CD4-positive, alpha-beta T cell treated with Interleukin-10 for 1 hour (primary cell): ENCODE results near the gene BPI.
"Not testable (repeated sequence)": the region's sequence is repeated elsewhere in the genome, so short reads cannot be mapped to it uniquely, and the experiment has no call there.

Source experiments
- DNase-seq: peaks from one replicate; pipeline ENCODE4 v3.0.0-alpha.2; 2020

The BPI gene

DNA sequence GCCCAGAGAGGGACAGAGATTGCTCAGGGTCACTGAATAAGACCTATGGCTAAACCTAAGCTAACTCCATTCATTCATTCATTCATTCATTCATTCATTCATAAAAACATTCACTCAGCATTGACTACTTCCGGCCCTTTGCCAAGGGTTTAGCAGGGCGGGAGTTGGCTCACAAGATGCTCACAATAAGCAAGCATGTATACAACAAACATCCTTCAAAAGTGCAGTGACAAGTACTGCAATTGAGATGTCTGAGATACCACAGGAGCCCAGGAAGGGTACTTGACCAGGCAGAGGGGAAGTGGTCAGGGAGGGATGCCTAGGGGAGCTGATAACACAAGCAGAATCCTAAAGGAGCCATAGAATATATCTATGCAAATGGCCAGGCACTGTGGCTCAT, 25.2 kb upstream of the BPI start:
- no peak for DNase-seq

DNA sequence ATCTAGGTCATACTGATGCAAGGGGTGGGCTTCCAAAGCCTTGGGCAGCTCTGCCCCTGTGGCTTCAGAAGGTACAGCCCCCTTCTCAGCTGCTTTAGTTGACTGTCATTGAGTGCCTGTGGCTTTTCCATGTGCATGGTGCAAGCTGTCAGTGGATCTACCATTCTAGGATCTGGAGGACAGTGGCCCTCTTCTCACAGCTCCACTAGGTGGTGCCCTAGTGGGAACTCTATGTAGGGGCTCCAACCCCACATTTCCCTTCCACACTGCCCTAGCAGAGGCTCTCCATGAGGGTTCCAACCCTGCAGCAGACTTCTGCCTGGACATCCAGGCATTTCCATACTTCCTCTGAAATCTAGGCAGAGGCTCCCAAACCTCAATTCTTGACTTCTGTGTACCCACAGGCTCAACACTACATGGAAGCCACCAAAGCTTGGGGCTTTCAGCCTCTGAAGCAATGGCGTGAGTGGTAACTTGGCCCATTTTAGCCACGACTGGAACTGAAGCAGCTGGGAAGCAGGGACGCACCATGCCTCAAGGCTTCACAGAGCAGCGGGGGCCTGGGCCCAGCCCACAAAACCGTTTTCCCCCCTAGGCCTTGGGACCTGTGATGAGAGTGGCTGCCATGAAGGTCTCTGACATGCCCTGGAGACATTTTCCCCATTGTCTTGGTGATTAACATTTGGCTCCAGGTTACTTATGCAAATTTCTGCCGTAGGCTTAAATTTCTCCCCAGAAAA, 22.6 kb upstream of the BPI start:
- DNase-seq: not testable (repeated sequence)

DNA sequence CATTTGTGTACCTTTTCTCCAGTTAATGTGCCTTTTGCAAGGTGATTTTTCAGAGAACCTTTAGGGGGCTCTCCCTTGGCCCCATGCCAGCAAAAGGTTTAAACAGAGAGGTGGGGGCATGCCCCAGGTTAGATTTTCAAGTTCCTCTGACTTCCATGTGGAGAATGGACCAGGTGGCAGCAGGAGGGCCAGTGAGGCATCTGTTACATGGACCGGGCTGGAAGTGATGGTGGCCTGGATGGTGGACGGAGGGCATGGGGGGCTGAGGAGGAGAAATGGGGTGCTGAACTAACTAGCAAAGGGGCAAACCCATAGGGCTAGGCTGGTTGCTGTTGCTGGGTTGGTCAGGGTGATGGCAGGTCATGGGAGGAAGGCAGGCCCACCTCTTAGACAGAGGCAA, 20.7 kb upstream of the BPI start:
- no peak for DNase-seq

DNA sequence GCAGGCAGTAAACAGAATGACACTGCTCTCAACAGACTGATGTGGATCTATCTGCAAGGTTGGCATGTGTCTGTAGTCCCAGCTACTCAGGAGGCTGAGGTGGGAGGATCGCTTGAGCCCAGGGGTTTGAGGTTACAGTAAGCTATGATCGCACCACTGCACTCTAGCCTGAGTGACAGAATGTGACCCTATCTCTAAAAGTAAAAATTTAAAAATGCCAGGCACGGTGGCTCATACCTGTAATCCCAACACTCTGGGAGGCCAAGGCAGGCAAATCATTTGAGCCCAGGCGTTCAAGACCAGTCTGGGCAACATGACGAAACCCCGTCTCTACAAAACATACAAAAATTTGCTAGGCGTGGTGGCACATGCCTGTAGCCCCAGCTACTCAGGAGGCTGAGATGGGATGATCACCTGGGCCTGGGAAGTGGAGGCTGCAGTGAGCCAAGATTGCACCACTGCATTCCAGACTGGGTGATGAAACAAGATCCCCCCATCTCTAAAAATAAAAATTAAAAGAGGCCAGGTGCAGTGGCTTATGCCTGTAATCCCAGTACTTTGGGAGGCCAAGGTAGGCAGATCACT, 19.8 kb upstream of the BPI start:
- DNase-seq: not testable (repeated sequence)

DNA sequence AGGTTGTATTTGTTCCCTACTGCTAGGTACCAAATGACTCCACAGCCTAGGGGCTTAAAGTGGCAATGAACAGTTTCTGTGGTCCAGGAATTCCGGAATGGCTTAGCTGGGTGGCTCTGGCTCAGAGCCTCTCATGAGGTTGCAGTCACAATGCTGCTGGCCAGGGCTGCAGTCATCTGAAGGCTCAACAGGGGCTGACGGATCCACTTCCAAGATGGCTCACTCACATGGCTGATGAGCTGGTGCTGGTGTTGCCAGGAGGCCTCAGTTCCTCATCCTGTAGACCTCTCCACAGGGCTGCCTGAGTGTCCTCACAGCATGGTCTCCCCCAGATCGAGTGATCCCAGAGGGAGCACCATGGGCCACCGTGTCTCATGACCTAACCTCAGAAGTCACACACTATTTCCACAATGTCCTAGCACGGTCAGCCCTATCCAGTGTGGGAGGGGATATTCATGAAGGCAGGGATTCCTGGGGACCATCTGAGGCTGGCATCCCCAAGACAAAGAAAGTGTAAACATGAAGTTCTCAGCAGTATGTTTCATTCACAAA, 19.0 kb upstream of the BPI start:
- no peak for DNase-seq

DNA sequence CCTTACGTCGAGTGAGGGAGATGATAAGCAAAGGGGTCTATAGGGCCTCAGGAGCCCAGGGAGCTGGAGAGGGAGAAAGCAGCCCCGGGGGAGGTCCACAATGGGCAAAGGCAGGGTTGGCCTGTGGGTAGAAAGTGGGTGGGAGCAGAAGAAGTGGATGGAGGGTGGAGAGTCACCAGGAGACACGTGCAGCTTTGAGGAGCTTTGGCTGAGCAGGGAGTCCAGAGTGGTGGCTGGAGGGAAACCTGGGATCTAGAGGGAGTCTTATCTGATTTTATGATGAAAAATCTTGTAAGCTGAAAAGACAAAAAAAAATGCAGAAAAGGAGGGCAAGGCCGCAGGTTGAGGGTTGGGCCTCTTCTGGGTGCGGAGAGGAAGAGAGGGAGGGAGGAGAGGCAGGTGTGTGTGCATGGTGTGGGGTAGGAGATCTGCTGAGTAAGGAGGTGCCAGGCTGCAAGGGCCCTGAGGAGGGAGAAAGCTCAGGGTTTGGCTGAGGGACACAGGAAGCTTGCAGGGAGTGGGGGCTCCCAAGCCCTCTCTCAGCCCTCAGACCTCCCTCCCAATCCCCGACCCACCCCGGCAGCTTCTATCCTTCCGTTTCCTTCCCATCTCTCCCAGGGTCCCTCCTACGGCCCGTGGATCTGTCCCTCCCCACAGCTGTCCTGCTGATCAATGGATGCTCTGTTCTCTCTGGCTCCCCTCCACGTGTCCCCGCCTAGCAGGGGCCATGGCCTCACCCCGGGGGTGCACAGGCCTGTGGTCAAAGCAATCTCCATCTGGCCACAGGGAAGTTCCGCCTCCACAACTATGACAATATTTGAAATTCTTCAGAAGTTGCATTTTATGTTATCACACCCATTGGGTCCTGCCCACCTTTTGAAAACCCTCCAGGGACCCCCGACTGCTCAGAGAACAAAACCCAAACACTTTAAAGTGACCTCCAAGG, 17.1 kb upstream of the BPI start:
- no peak for DNase-seq

DNA sequence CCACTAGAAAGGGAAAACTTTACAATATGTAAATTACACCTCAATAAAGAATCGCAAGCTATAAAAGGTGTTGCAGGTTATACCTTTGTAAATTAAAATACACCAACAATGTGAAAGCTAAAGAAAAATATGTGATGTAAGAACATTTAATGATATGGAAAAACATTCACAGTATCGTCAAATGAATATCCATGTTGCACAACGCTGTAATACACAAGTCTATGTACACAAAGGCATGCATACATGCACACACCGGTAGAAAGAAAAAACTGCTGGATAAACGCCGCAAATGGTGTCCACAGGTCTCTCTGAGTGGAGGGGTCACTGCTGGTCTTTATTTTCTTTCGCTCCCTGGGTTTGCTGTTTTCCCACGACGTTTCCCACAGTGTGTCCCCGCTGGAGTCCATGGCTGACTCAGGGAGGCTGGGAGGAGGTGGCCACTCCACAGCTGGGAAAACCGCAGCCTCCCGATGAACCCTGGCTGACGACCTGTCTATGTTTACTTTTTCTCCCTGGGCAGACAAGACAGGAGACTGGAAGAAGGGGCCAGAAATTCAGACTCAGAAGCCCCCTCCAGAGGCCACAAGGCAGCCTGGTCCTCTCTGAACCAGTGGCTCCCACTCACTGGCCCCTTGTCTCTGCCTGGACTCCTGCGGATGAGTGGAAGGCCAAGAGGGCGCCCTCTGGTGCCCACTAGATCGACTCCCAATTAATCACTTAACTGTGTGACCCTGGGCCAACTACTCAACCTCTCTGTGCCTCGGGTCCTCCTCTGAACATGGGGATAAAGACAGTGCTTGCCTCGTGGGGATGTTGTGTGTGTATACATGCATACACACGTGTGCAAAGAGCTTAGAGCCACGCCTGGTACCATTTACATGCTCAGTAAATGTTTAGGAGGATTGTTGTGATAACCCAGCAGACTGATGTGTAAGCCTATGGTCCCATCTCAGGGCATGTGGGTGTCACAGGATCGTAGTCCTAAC, 12.8 kb upstream of the BPI start:
- DNase-seq: no peak

DNA sequence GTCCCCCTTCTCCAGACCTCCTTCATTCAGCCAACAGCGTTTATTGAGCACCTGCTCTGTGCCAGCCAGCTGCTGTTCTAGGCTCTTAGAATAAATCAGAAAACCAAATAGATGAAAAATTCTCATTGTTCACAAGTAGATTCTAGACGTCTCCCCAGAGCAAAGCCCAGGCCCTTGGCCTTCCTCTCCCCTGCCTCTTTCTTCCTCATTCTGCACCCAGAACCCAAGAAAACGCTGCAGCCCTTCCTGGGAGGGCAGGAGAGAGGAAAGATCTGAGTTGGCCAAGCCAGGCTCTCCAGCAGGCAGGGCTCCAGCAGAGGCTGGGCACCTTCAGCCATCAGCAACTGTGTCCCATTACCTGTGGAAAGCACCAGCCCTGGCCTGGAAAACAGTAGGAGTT, 12.0 kb upstream of the BPI start:
- DNase-seq: no peak

DNA sequence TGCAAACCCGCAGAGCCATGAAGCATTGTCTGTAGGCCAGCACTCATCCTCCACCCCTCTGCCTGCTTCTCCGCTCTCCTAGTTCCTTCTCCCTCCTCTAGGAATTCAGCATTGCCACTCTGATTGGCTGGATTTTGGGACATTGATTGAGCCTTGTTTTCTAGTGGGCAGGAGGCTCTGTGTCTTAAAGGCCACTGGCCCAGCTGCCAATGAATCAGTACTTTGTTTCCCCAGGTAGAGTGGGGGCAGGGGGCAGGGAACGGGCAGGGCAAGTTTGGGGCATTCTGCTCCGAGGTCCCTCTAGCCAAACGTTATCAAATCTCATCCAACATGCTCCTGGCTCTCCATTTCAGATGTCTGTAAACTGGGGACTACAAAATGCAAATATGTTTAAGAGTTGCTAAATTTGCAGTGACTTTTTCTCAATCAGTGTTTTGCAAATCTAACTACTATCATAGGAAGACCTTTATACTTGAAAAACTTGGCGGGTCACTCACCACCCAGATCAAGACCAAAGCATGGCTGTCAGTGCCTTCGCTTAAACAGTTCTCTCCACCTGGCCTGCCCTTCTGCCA, 10.4 kb upstream of the BPI start:
- DNase-seq: no peak

DNA sequence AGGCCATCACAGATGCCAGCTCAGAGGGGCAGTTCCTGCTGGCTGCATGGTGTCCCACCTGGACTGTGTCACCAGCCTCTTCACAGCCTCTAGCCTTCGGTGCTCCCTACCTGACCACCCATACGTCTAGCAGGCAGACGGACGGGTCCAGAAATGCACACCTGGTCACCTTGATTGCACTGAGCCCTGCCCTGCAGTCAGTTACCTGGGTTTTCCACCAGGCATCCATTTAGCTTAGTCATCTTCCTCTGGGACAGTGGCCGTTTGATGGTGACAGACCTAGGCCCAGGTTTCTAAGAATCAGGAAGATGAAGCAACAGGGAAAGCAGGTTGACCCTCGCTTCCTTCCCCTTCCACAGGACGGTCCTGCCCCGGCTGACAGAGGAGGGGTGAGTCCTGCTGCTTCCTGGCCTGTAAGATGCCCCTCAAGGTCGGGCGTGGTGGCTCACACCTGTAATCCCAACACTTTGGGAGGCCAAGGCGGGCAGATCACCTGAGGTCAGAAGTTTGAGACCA, 9.8 kb upstream of the BPI start:
- no peak for DNase-seq

DNA sequence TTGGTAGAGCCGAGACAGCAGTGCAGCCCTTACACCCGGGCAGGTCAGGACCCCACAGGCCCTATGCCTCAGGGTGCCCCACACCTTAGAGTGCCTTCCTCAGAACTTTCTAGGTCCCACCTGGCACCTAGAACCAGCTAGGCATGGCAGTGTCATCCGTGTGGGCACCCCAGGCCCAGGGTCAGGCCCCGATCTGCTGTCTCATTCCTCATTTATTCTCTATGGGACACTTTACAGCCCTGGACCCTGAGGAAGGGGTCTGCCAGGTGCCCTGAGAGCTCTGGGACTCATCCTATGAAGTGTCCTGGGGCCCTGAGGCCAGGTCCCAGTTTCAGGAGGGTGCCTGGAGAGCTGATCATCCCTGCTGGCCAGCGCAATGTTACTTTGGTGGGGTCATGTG, 8.1 kb upstream of the BPI start:
- DNase-seq: no peak

DNA sequence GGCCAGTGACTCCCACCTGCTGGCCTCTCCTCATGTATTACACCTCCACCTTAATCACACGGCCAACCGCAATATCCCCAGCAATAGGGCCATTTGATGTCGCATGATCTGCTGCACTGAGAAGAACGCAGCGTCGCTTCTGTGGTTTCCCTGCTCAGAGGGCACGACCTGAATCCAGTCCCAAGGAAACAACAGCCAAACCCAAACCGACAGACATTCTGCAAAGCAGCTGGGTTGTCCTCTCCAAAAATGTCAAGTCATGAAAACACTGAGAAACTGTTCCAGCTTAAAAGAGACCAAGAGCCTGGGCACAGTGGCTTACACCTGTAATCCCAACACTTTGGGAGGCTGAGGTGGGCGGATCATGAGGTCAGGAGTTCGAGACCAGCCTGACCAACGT, 7.5 kb upstream of the BPI start:
- no peak for DNase-seq

DNA sequence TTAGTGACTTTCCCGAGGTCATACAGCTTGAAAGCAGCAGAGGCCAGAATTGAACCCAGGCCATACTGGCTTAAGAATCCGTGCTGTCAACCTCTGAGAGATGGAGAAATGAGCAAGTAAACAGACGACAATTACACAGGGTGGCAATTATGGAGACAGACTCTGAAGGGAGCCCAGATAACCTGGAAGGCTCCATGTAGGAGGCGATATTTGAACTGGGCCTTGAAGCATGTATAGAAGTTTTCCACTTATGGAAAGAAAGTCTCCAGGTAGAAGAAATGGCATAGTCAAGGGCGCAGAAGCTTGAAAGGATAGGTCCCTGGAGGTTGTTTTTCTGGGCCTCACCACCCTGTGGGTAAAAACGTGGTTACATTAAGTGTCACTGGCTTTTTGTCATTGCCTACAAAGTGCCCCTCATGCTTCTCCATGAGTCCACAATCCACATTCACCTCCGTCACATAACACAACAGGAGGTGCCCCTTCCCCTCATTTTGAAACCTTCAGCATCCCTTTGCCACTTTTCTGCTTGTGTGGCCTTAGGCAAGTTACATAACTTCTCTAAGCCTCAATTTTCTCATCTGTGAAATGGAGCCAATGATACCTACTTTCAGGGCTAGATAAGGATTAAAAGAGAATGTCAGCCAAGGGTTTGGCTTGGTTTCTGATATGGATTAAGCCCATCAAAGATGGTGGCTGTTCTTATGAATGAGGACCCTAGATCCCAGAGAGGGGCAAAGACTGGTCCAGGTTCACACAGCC, 5.9 kb upstream of the BPI start:
- no peak for DNase-seq

DNA sequence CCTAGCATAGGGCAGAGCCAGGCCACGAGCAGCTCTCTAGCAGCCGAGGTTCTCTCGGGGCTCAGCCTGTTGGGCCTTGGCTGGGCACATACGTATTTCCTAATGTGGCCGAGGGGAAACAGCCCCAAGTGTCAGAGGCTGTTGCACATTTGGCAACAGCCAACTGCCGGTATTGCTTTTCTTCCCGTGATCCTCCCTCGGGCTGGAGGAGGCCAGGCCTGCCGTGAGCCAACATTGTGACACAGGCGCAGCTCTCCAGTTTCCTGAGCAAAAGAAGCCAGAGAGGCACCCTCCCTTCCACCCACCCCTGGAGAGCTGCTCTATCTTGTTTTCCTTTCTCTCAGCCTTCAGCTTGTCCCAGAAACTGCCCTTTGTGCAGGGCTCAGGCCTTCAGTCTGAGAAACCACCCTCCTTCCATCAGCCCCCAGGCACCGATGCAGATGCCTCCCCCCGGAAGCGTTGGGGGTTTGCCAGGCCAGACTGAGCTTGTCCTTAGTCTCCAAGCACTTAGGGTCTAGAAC, 5.1 kb upstream of the BPI start:
- DNase-seq: no peak

DNA sequence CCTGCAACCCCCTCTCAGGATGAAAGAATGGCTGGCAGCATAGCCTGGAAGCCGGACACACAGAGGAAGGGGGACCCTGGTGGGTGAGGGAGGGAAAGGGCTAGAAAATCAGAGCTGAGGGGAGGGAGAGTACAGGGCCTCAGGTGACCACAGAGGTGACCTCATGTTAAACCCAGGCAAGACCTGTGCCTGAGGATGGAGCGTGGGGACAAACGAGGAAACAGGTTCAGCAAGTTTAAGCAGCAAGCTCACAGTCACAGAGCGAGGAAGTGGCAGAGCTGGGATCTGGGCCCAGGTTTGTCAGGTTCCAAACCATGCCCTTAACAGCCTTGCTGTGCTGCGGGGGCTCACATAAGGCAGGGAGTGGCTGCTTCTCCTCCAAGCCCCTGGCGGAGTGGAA, 4.0 kb upstream of the BPI start:
- DNase-seq: no peak

DNA sequence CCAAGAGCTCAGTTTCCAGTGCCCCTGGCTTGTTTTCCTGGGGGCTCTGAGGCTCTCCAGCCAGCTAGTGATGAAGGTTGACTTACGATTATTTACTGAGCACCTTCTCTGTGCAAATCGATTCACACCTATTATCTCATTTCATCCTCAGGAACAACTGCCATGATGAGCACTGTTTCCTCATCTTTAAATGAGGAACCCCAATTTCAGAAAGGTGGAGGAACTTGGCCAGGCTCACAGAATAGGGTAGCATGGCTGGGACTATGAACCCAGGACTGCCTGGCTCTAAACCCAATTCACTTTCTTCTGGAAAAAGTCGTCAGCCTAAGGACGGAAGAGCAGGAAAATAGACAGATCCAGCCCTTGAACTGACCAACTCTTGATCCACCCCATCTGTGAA, 3.5 kb upstream of the BPI start:
- no peak for DNase-seq

DNA sequence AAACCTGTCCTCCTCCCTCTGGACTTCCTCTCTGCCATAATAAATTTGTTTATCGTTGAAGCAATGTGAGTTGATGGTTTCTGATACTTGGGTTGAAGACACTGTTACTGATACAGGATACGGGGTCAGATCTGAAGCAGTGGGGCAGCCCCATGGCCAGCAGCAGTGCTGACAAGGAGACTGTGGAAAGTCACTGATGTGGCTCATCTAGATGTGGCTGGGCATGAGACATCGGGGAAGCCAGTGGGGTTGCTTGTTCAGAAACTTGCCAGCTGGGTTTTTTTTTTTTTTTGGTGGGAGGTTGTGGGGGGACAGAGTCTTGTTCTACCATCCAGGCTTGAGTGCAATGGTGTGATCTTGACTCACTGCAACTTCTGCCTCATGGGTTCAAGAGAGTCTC, 2.6 kb upstream of the BPI start:
- DNase-seq: no peak

DNA sequence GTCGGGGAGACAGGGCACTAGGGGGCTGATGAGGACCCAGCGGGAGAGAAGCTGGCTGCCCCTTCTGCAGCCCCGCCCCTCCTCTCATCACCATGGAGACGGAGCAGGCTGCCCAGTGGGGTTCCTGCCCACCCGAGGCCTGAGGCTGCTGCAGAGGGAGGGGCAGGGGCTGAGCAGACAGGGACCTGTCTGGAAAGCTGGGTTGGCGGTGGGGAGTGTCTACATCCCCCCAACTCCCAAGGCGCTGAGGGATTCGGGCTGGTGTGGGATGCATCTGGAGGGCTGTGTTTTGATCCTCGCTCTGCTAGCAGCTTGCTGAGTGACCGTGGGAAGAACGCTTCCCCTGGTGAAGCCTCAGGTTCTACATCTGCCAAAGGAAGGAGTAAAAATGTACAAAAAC, 1.2 kb upstream of the BPI start:
- no peak for DNase-seq

DNA sequence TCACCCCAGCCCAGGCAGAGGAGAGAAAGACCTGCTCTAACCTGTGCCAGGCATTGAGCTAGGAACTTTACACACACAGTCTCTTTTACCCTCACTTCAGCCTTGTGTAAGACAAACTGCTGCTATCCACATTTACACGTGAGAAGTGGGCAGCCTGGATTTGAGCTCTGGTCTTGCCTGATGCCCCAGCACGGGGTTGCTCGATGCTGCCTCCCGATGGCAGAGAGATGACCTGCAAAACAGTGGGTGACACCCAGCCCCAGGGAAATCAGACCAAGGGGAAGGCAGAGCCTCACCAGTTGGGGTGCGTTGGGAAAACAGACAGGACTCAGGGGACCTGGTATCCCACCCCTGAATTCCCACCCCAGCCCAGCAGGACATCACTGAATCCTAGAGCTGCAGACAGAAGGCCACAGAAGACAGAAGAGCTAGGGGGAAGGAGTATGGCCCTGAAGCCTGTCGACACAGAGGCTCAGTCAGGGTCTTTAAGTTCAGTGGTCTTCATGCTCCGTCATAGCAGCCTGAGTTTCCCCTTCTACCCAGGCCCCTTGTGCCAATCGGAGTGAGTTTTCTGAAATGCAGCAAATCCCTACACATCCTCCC, 990 bp downstream of the BPI start:
- no peak for DNase-seq

DNA sequence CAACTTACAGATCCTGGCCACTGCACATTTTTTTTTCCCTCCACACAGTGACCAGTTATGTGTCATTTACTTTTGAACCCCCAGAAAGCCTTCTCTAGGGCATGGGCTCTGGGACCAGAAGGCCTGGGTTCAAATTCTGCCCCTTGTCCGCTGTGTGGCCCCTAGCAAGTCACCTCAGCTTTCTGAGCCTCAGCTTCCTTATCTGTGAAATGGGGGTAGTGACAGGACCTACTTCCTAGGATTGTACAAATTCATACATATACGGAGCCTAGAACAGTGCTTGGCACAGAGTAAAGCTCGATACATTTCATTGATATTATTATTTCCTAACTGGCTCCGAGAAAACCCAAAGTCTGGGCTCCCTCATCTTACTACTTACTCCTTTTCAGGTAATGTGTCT, 1.6 kb downstream of the BPI start:
- DNase-seq: no peak
